GM12891 (cell line): ENCODE data around the gene OR1C1.
"Not testable (repeated sequence)": the region's sequence is repeated elsewhere in the genome, so short reads cannot be mapped to it uniquely, and the experiment has no call there.

Experiments used
- DNase-seq: peaks from one replicate; pipeline ENCODE4 v3.0.0; 2011; ENCODE audit warnings: low spot score; ENCODE audit not compliant: insufficient read length
- FAIRE-seq: peaks from 2 replicates; lab custom pipeline; 2011; peaks lifted over from hg19 to GRCh38; lab: Jason Lieb, UNC
- PAX5 ChIP-seq: IDR thresholded peaks from 2 replicates; pipeline ENCODE4 v1.6.1; 2011; ENCODE audit warnings: low read length, moderate library complexity, mild to moderate bottlenecking; ENCODE audit not compliant: insufficient read depth, severe bottlenecking
- POLR2A ChIP-seq: IDR thresholded peaks from 2 replicates; pipeline ENCODE4 v1.6.1; 2011; ENCODE audit warnings: low read depth, low read length, control low read depth
- POLR2AphosphoS5 ChIP-seq: IDR thresholded peaks from 2 replicates; pipeline ENCODE4 v1.6.1; 2011; ENCODE audit warnings: low read depth, low read length, control low read depth
- POU2F2 ChIP-seq: IDR thresholded peaks from 2 replicates; pipeline ENCODE4 v1.6.1; 2011; ENCODE audit warnings: low read depth, mild to moderate bottlenecking, control low read depth, low read length, moderate library complexity
- SPI1 ChIP-seq: IDR thresholded peaks from 2 replicates; pipeline ENCODE4 v1.6.1; 2011; ENCODE audit warnings: low read depth, low read length, control low read depth
- TAF1 ChIP-seq: IDR thresholded peaks from 2 replicates; pipeline ENCODE4 v1.6.1; 2011; ENCODE audit warnings: low read depth, low read length, control low read depth

OR1C1 gene

GRCh38 chr1:247740721-247741120, 19.6 kb downstream of the OR1C1 start:
- no peak for DNase-seq
- TF ChIP-seq PAX5 (no peak), TAF1 (no peak), SPI1 (no peak), POLR2A (no peak), POU2F2 (no peak), POLR2AphosphoS5 (no peak)
- no peak for FAIRE-seq

GRCh38 chr1:247738315-247738714, 22.0 kb downstream of the OR1C1 start, which contains the start of gene OR14K1:
TSS of gene OR14K1 (plus strand) at chr1:247738615. CDS start at chr1:247738615, 0 bp downstream.
- no peak for TF ChIP-seq POU2F2
- TF ChIP-seq SPI1: no peak
- no peak for TF ChIP-seq POLR2A
- no peak for TF ChIP-seq POLR2AphosphoS5
- TF ChIP-seq PAX5: no peak
- no peak for TF ChIP-seq TAF1
- FAIRE-seq: no peak
- DNase-seq: no peak

GRCh38 chr1:247721222-247721621, 39.1 kb downstream of the OR1C1 start:
- TF ChIP-seq SPI1 (no peak), POLR2A (no peak), POU2F2 (no peak), TAF1 (no peak), PAX5 (no peak), POLR2AphosphoS5 (no peak)
- no peak for FAIRE-seq
- DNase-seq: no peak

GRCh38 chr1:247716546-247716945, 43.8 kb downstream of the OR1C1 start, which contains the start of gene OR6F1:
TSS of gene OR6F1 (minus strand) at chr1:247716646. CDS start at chr1:247712755, 3,891 bp downstream.
- no peak for DNase-seq
- TF ChIP-seq POLR2A (no peak), POU2F2 (no peak), SPI1 (no peak), PAX5 (no peak), TAF1 (no peak), POLR2AphosphoS5 (no peak)
- no peak for FAIRE-seq

GRCh38 chr1:247713753-247714152, 46.6 kb downstream of the OR1C1 start:
- FAIRE-seq: no peak
- no peak for TF ChIP-seq SPI1
- no peak for TF ChIP-seq TAF1
- no peak for TF ChIP-seq POLR2AphosphoS5
- TF ChIP-seq POU2F2: no peak
- no peak for TF ChIP-seq POLR2A
- no peak for TF ChIP-seq PAX5

GRCh38 chr1:247710681-247711080, 49.7 kb downstream of the OR1C1 start:
- not testable (repeated sequence) for DNase-seq, FAIRE-seq

More at GRCh38 chr1:247713753-247714152, 46.6 kb downstream of the OR1C1 start:
- no peak for DNase-seq
